Measurements from ENCODE around the gene APBA2.

DNA sequence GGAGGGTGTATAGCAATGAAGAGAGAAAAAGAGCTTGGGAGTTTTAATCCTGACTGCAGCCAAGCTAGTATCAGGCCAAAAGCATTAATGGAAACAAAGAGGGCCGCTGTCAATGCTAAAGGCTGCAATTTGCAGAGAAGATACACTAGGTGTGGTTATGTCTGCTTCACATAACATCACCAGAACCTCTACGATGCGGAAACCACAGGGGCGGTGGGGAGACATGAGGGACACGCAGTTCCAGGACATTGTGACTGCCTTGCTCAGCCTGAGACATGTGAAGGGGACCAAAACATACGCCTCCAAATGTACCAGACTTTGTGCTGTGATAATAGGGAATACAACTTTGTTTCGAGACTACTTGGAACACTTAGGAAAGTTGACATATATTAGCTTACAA lies 88.4 kb downstream of the APBA2 start:
- TF ChIP-seq POLR2AphosphoS5 (IDR thresholded peaks at IDR 0.05) = no peak
- TF ChIP-seq, protein P1, sequence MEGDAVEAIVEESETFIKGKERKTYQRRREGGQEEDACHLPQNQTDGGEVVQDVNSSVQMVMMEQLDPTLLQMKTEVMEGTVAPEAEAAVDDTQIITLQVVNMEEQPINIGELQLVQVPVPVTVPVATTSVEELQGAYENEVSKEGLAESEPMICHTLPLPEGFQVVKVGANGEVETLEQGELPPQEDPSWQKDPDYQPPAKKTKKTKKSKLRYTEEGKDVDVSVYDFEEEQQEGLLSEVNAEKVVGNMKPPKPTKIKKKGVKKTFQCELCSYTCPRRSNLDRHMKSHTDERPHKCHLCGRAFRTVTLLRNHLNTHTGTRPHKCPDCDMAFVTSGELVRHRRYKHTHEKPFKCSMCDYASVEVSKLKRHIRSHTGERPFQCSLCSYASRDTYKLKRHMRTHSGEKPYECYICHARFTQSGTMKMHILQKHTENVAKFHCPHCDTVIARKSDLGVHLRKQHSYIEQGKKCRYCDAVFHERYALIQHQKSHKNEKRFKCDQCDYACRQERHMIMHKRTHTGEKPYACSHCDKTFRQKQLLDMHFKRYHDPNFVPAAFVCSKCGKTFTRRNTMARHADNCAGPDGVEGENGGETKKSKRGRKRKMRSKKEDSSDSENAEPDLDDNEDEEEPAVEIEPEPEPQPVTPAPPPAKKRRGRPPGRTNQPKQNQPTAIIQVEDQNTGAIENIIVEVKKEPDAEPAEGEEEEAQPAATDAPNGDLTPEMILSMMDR (IDR thresholded peaks at IDR 0.05) = no peak

Measured in stomach (tissue), 4 donors.